ENCODE data around the gene RANBP1. TPM values are rescaled to one million over a fixed set of nuclear protein-coding genes. Genes with fewer than 3 reads are reported as not detected.

RANBP1 gene
- total and polyA plus RNA-seq, 2 of the 13 experiments (the other 11 are each of a cell fraction or from before 2014, with no cell fraction given), result 181 to 492 TPM

- TF ChIP-seq TFDP2 (CRISPR knock-in tag; IDR thresholded peaks at IDR 0.05) (peak; percentile 13; the same call in 1 of the 2 replicates), ZNF687 (CRISPR knock-in tag; IDR thresholded peaks at IDR 0.05) (peak; percentile 91), DNMT3B (CRISPR knock-in tag; conservative IDR thresholded peaks at IDR 0.05) (0 out of 2 replicates have a peak, but pooled peaks have one; percentile 21), ZNF512B (CRISPR knock-in tag; IDR thresholded peaks at IDR 0.05; ENCODE audit: borderline replicate concordance) (no peak), MAFK (conservative IDR thresholded peaks at IDR 0.05 in 1 of 2, IDR thresholded peaks at IDR 0.05 in 1 of 2; ENCODE audit: low read length in 2 of 2) (no peak), ZNF776 (CRISPR knock-in tag; IDR thresholded peaks at IDR 0.05) (no peak), ARNT2 (CRISPR knock-in tag; IDR thresholded peaks at IDR 0.05; ENCODE audit: low read depth) (0 out of 2 replicates have a peak, but pooled peaks have one; percentile 31), AKAP8 (CRISPR knock-in tag; IDR thresholded peaks at IDR 0.05) (peak; percentile 49; the same call in 1 of the 2 replicates), SKI (IDR thresholded peaks at IDR 0.05; ENCODE audit: partially characterized antibody) (no peak), ZNF598 (CRISPR knock-in tag; IDR thresholded peaks at IDR 0.05; ENCODE audit: borderline replicate concordance) (0 out of 2 replicates have a peak, but pooled peaks have one; percentile 59), ZNF225 (CRISPR knock-in tag; IDR thresholded peaks at IDR 0.05) (no peak), ZNF660 (CRISPR knock-in tag; IDR thresholded peaks at IDR 0.05; ENCODE audit: borderline replicate concordance, low read depth) (no peak), ATF7 (IDR thresholded peaks at IDR 0.05) (peak; percentile 39; the same call in 1 of the 2 replicates), ATF7 (CRISPR knock-in tag; IDR thresholded peaks at IDR 0.05) (no peak), ASH2L (IDR thresholded peaks at IDR 0.05; ENCODE audit: insufficient read length, low read depth, low read length) (no peak), ZMYM4 (CRISPR knock-in tag; IDR thresholded peaks at IDR 0.05) (0 out of 2 replicates have a peak, but pooled peaks have one; percentile 15)
Measured at GRCh38 chr22:20080776-20081654, 34.9 kb upstream of the RANBP1 start (continued).
